GM12878 (cell line): ENCODE measurements around the gene FAM131B. TPM values are rescaled to one million over a fixed set of nuclear protein-coding genes. Genes with fewer than 3 reads are reported as not detected.

ENCODE experiments used
- ATF7 ChIP-seq: fragments of 450-650 bp; IDR thresholded peaks from 2 replicates; pipeline ENCODE4 v1.6.1; 2016; ENCODE audit warnings: low read depth, mild to moderate bottlenecking
- BACH1 ChIP-seq: fragments of 450-650 bp; IDR thresholded peaks from 2 replicates; pipeline ENCODE4 v1.6.1; 2017; ENCODE audit warnings: mild to moderate bottlenecking, borderline replicate concordance
- BCL11A ChIP-seq: IDR thresholded peaks from 2 replicates; pipeline ENCODE4 v1.6.1; 2011; ENCODE audit warnings: low read depth, low read length
- BHLHE40 ChIP-seq, 2 experiments: fragments of 450-650 bp in 1 of 2; IDR thresholded peaks; 2 replicates each; pipeline ENCODE4 v1.6.1; 2011 to 2017; ENCODE audit warnings: low read depth in 2 of 2, borderline replicate concordance in 1 of 2, improper control_type of control experiment in 1 of 2, low read length in 1 of 2, mild to moderate bottlenecking in 1 of 2
- DPF2 ChIP-seq: fragments of 450-650 bp; IDR thresholded peaks from 2 replicates; pipeline ENCODE4 v1.6.1; 2017; ENCODE audit warnings: mild to moderate bottlenecking
- ELK1 ChIP-seq: IDR thresholded peaks from 2 replicates; pipeline ENCODE4 v1.6.1; 2012; ENCODE audit warnings: low read depth, low read length, improper control_type of control experiment
- GATAD2B ChIP-seq: fragments of 450-650 bp; conservative IDR thresholded peaks from 2 replicates; pipeline ENCODE4 v1.6.1; 2017; ENCODE audit warnings: low read depth, mild to moderate bottlenecking, moderate library complexity
- IKZF2 ChIP-seq, 2 experiments: fragments of 450-650 bp; IDR thresholded peaks; 2 replicates each; pipeline ENCODE4 v1.6.1; 2017; ENCODE audit warnings: mild to moderate bottlenecking in 2 of 2, moderate library complexity in 2 of 2
- LARP7 ChIP-seq: fragments of 450-650 bp; IDR thresholded peaks from 2 replicates; pipeline ENCODE4 v1.6.1; 2017; ENCODE audit warnings: mild to moderate bottlenecking
- MAX ChIP-seq: IDR thresholded peaks from 2 replicates; pipeline ENCODE4 v1.6.1; 2012; ENCODE audit warnings: low read depth, low read length, improper control_type of control experiment
- MEF2B ChIP-seq: fragments of 450-650 bp; IDR thresholded peaks from 2 replicates; pipeline ENCODE4 v1.6.1; 2018; ENCODE audit warnings: mild to moderate bottlenecking, moderate library complexity; ENCODE audit not compliant: partially characterized antibody, poor library complexity, severe bottlenecking
- MLLT1 ChIP-seq: fragments of 450-650 bp; IDR thresholded peaks from 2 replicates; pipeline ENCODE4 v1.6.1; 2016; ENCODE audit warnings: mild to moderate bottlenecking
- NKRF ChIP-seq: fragments of 450-650 bp; conservative IDR thresholded peaks from 2 replicates; pipeline ENCODE4 v1.6.1; 2017; ENCODE audit warnings: mild to moderate bottlenecking, moderate library complexity
- NR2C1 ChIP-seq: fragments of 450-650 bp; IDR thresholded peaks from 2 replicates; pipeline ENCODE4 v1.6.1; 2017; ENCODE audit warnings: antibody characterized with exemption, mild to moderate bottlenecking, moderate library complexity
- NRF1 ChIP-seq: conservative IDR thresholded peaks from 2 replicates; pipeline ENCODE4 v1.6.1; 2011; ENCODE audit warnings: mild to moderate bottlenecking, low read depth, low read length, improper control_type of control experiment
- PKNOX1 ChIP-seq: fragments of 450-650 bp; IDR thresholded peaks from 2 replicates; pipeline ENCODE4 v1.6.1; 2016; ENCODE audit warnings: mild to moderate bottlenecking
- POLR2A ChIP-seq: IDR thresholded peaks from 2 replicates; pipeline ENCODE4 v1.6.1; 2011; ENCODE audit warnings: low read depth, mild to moderate bottlenecking, low read length
- POLR2AphosphoS2 ChIP-seq: IDR thresholded peaks from 2 replicates; pipeline ENCODE4 v1.6.1; 2011; ENCODE audit warnings: low read depth, mild to moderate bottlenecking, low read length, improper control_type of control experiment, moderate library complexity
- SP1 ChIP-seq: IDR thresholded peaks from one replicate; pipeline ENCODE4 v1.6.1; 2011; ENCODE audit warnings: low read depth, low read length
- SRF ChIP-seq, 2 experiments: IDR thresholded peaks; 2 replicates each; pipeline ENCODE4 v1.6.1; 2011; ENCODE audit warnings: low read depth in 2 of 2, low read length in 2 of 2, mild to moderate bottlenecking in 1 of 2, moderate library complexity in 1 of 2
- TARDBP ChIP-seq: IDR thresholded peaks from 2 replicates; pipeline ENCODE4 v1.6.1; 2016; ENCODE audit warnings: borderline replicate concordance
- TCF3 ChIP-seq: IDR thresholded peaks from 2 replicates; pipeline ENCODE4 v1.6.1; 2012; ENCODE audit warnings: low read depth, mild to moderate bottlenecking, low read length, borderline replicate concordance; ENCODE audit not compliant: insufficient read depth
- WRNIP1 ChIP-seq: IDR thresholded peaks from 2 replicates; pipeline ENCODE4 v1.6.1; 2011; ENCODE audit warnings: low read depth, low read length, improper control_type of control experiment, borderline replicate concordance
- YY1 ChIP-seq: IDR thresholded peaks from 2 replicates; pipeline ENCODE4 v1.6.1; 2011; ENCODE audit warnings: low read depth, mild to moderate bottlenecking, low read length
- ZNF217 ChIP-seq: fragments of 450-650 bp; IDR thresholded peaks from 2 replicates; pipeline ENCODE4 v1.6.1; 2017; ENCODE audit warnings: antibody characterized with exemption, mild to moderate bottlenecking
- polyA plus RNA-seq, 11 experiments: library from polyadenylated mRNA; depleted of rRNA in 4 of 11; unstranded in 6 of 11; stranded (reverse) in 5 of 11; fragments of >200 nt; fragmentation: Nextera tagmentation in 4 of 11; fragmentation: Illumina TruSeq in 1 of 11; extraction: Ambion mirVana in 4 of 11; extraction: Trizol in 1 of 11; gene quantifications; 1 replicate in 1 of 11; 2 replicates in 10 of 11; pipeline versions ENCODE4 v1.2.1 to v1.2.3, GENCODE V29; 2011 to 2016; ENCODE audit warnings: inconsistent platforms in 2 of 11, missing spikeins in 2 of 11, low read depth in 1 of 11
- total RNA-seq, 4 experiments: library from RNA; depleted of rRNA in 3 of 4; stranded (reverse); fragments of >200 nt in 3 of 4; fragmentation: Illumina TruSeq in 1 of 4; extraction: Trizol in 1 of 4; gene quantifications; 2 replicates each; pipeline versions ENCODE4 v1.2.1 to v1.2.3, GENCODE V29; 2013 to 2021

Gene FAM131B
- total and polyA plus RNA-seq, 10 of the 15 experiments (the other 5 are each of a cell fraction or from before 2014, with no cell fraction given) = 0.03 to 0.05 TPM; not detected in 8

GRCh38 chr7:143380646-143381426 is 18.3 kb upstream of the FAM131B start, which contains the start of gene ZYX (continued):
- TF ChIP-seq NKRF (peak; percentile 84), NRF1 (no peak), MLLT1 (no peak), PKNOX1 (0 out of 2 replicates have a peak, but pooled peaks have one; percentile 13), BHLHE40 (IDR thresholded peaks at IDR 0.05; ENCODE audit: borderline replicate concordance in 1 of 2, low read depth in 2 of 2, low read length in 1 of 2) (peak in 1 of 2 experiments; percentile 13; a peak in 1 of 4 replicates), GATAD2B (peak; percentile 84), MEF2B (peak; percentile 18), ELK1 (peak; percentile 47; the same call in 1 of the 2 replicates), IKZF2 (IDR thresholded peaks at IDR 0.05) (peak in 1 of 2 experiments; percentile 43; a peak in 1 of 4 replicates), DPF2 (peak; percentile 73), WRNIP1 (no peak), ATF7 (0 out of 2 replicates have a peak, but pooled peaks have one; percentile 12), TARDBP (0 out of 2 replicates have a peak, but pooled peaks have one; percentile 49), BCL11A (0 out of 2 replicates have a peak, but pooled peaks have one; percentile 5), SP1 (peak; percentile 32), TCF3 (0 out of 2 replicates have a peak, but pooled peaks have one; percentile 22), BACH1 (peak; percentile 51; the same call in 1 of the 2 replicates), POLR2AphosphoS2 (0 out of 2 replicates have a peak, but pooled peaks have one; percentile 42), YY1 (0 out of 2 replicates have a peak, but pooled peaks have one; percentile 6), NR2C1 (no peak), MAX (0 out of 2 replicates have a peak, but pooled peaks have one; percentile 33), POLR2A (peak; percentile 83), SRF (IDR thresholded peaks at IDR 0.05; ENCODE audit: low read depth in 2 of 2, low read length in 2 of 2) (peak; percentile 93 to 97), LARP7 (peak; percentile 88), ZNF217 (0 out of 2 replicates have a peak, but pooled peaks have one; percentile 54)
